Neural cell (in vitro differentiated cells): Measurements from ENCODE around the gene RNGTT. TPM values are rescaled to one million over a fixed set of nuclear protein-coding genes. Genes with fewer than 3 reads are reported as not detected.
"Not testable (repeated sequence)": the region's sequence is repeated elsewhere in the genome, so short reads cannot be mapped to it uniquely, and the experiment has no call there.

Source experiments
- H2AFZ ChIP-seq: fragments of 200-600, 300-800 bp; sonication (generic), shearing (Covaris generic); 2 replicates; pipeline ENCODE4 v1.6.0; 2014; ENCODE audit warnings: low read depth, mild to moderate bottlenecking, antibody characterized with exemption, low read length, moderate library complexity
- H3F3A ChIP-seq: fragments of 200-600 bp; shearing (Covaris generic); 2 replicates; pipeline ENCODE4 v1.6.1; 2016; ENCODE audit warnings: mild to moderate bottlenecking, moderate library complexity, mixed read lengths, antibody characterized with exemption, low read length; ENCODE audit not compliant: insufficient read depth, poor library complexity, severe bottlenecking
- H3K27ac ChIP-seq: fragments of 200-600, 300-800 bp; sonication (generic), shearing (Covaris generic); 2 replicates; pipeline ENCODE4 v1.5.1; 2014; ENCODE audit warnings: mild to moderate bottlenecking, low read length, moderate library complexity
- H3K27me3 ChIP-seq: fragments of 300-800, 200-600 bp; sonication (generic), shearing (Covaris generic); 2 replicates; pipeline ENCODE4 v1.6.0; 2014; ENCODE audit warnings: mild to moderate bottlenecking, low read depth, low read length, moderate library complexity; ENCODE audit not compliant: insufficient read depth
- H3K36me3 ChIP-seq: fragments of 300-800, 200-600 bp; sonication (generic), shearing (Covaris generic); 2 replicates; pipeline ENCODE4 v1.5.1; 2014; ENCODE audit warnings: mild to moderate bottlenecking, antibody characterized with exemption, low read length, moderate library complexity; ENCODE audit not compliant: insufficient read depth
- H3K4me2 ChIP-seq: fragments of 300-800, 200-600 bp; sonication (generic), shearing (Covaris generic); 2 replicates; pipeline ENCODE4 v1.6.0; 2014; ENCODE audit warnings: mild to moderate bottlenecking, low read length
- H3K4me3 ChIP-seq: fragments of 300-800, 200-600 bp; sonication (generic), shearing (Covaris generic); 2 replicates; pipeline ENCODE4 v1.5.1; 2014; ENCODE audit warnings: mild to moderate bottlenecking, low read length, moderate library complexity
- H3K79me2 ChIP-seq: fragments of 200-600 bp; shearing (Covaris generic); replicated peaks from 2 replicates; pipeline ENCODE4 v1.6.0; 2014; ENCODE audit warnings: mild to moderate bottlenecking, low read length, moderate library complexity; ENCODE audit not compliant: insufficient read depth
- H3K9ac ChIP-seq: fragments of 300-800, 200-600 bp; sonication (generic), shearing (Covaris generic); 2 replicates; pipeline ENCODE4 v1.6.1; 2016; ENCODE audit warnings: mild to moderate bottlenecking, low read length, mixed read lengths
- H3K9me2 ChIP-seq: fragments of 200-600 bp; shearing (Covaris generic); 2 replicates; pipeline ENCODE4 v1.6.1; 2016; ENCODE audit warnings: mild to moderate bottlenecking, low read length, mixed read lengths; ENCODE audit not compliant: insufficient read depth
- H3K9me3 ChIP-seq: fragments of 200-600, 300-800 bp; sonication (generic), shearing (Covaris generic); 2 replicates; pipeline ENCODE4 v1.6.1; 2016; ENCODE audit warnings: mild to moderate bottlenecking, mixed run types, low read length, moderate library complexity, mixed read lengths
- H4K20me1 ChIP-seq: fragments of 200-600 bp; shearing (Covaris generic); 2 replicates; pipeline ENCODE4 v1.6.1; 2016; ENCODE audit warnings: mild to moderate bottlenecking, mixed run types; ENCODE audit not compliant: insufficient read depth
- EP300 ChIP-seq: fragments of 450-650 bp; conservative IDR thresholded peaks from 2 replicates; pipeline ENCODE4 v1.6.1; 2014; ENCODE audit warnings: antibody characterized with exemption, mild to moderate bottlenecking, moderate library complexity; ENCODE audit not compliant: poor library complexity, severe bottlenecking
- EZH2 ChIP-seq: fragments of 200-600, 300-800 bp; shearing (Covaris generic), sonication (generic); IDR thresholded peaks from 2 replicates; pipeline ENCODE4 v1.6.1; 2014; ENCODE audit warnings: antibody characterized with exemption, low read length, borderline replicate concordance, mild to moderate bottlenecking; ENCODE audit not compliant: insufficient read depth, poor library complexity, severe bottlenecking
- MXI1 ChIP-seq: fragments of 450-650 bp; conservative IDR thresholded peaks from 2 replicates; pipeline ENCODE4 v1.6.1; 2014; ENCODE audit warnings: antibody characterized with exemption, mild to moderate bottlenecking; ENCODE audit not compliant: poor library complexity, severe bottlenecking
- POLR2AphosphoS5 ChIP-seq: IDR thresholded peaks from 2 replicates; pipeline ENCODE4 v1.6.1; 2012
- RAD21 ChIP-seq: fragments of 450-650 bp; conservative IDR thresholded peaks from 2 replicates; pipeline ENCODE4 v1.6.1; 2014; ENCODE audit warnings: antibody characterized with exemption, mild to moderate bottlenecking, moderate library complexity
- SMC3 ChIP-seq: fragments of 450-650 bp; conservative IDR thresholded peaks from 2 replicates; pipeline ENCODE4 v1.6.1; 2014; ENCODE audit warnings: antibody characterized with exemption, mild to moderate bottlenecking, moderate library complexity; ENCODE audit not compliant: poor library complexity
- TAF1 ChIP-seq: IDR thresholded peaks from 2 replicates; pipeline ENCODE4 v1.6.1; 2012; ENCODE audit warnings: low read depth
- polyA plus RNA-seq: library from polyadenylated mRNA; depleted of rRNA; stranded (reverse); fragments of >200 nt; gene quantifications from 2 replicates; pipeline ENCODE4 v1.2.3, GENCODE V29; 2014
- TF ChIP-seq, protein P1 (sequence below): fragments of 450-650 bp; IDR thresholded peaks from 2 replicates; pipeline ENCODE4 v1.5.1; 2014; ENCODE audit warnings: antibody characterized with exemption, mild to moderate bottlenecking, moderate library complexity; ENCODE audit not compliant: poor library complexity, severe bottlenecking
- TF ChIP-seq, protein P2 (sequence below): IDR thresholded peaks from 2 replicates; pipeline ENCODE4 v1.6.1; 2012; ENCODE audit warnings: borderline replicate concordance

The RNGTT gene
- polyA plus RNA-seq, 1 donor from 2014 or later, result 28.3 TPM

DNA sequence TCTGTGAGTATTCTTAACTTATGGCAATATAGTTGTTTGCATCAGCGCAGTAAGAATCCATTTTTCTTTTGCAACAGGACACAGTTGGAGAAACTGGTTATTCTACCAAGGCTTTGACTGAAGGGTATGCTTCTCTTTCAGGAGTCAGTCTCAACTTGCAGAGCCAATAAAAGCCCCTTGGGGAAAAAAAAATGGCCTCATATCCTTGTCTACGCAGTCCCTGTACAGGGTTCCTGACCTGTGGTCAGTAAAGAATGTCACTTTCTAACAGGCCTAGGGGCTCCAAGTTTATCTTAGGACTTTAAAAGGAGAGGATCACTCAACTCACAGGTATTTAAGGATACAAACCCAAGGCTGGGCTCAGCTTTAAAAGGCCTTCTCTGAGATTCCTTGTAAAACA, 6.9 kb upstream of the RNGTT start:
- no peaks in the 10 kb centered on the region for H3K9me3 ChIP-seq
- H3K79me2 ChIP-seq, result no peaks in the 10 kb centered on the region
- H3K4me2 ChIP-seq, result no peak overlapping the region
- no peak overlapping the region for H3K9ac ChIP-seq
- no peaks in the 10 kb centered on the region for H3K27me3 ChIP-seq
- H3K36me3 ChIP-seq, result no peaks in the 10 kb centered on the region
- H3K4me3 ChIP-seq, result no peak overlapping the region
- no peak overlapping the region for H2AFZ ChIP-seq
- H4K20me1 ChIP-seq, result no peaks in the 10 kb centered on the region
- no peak overlapping the region for H3K27ac ChIP-seq
- no peak for TF ChIP-seq EP300
- no peaks in the 10 kb centered on the region for H3K9me2 ChIP-seq
- no peaks in the 10 kb centered on the region for H3F3A ChIP-seq

DNA sequence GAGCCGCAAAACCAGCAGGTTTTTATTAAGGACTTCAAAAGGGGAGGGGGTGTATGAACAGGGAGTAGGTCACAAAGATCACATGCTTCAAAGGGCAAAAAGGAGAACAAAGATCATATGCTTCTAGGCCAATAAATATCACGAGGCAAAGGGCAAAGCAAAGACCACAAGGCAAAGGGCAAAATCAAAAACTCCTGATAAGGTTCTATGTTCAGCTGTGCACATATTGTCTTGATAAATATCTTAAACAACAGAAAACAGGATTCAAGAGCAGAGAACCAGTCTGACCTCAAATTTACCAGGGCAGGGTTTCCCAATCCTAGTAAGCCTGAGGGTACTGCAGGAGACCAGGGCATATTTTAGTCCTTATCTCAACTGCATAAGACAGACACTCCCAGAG, 5.8 kb upstream of the RNGTT start:
- H3K79me2 ChIP-seq, H3K9me2 ChIP-seq, H2AFZ ChIP-seq, H4K20me1 ChIP-seq, H3K9me3 ChIP-seq, H3K4me3 ChIP-seq, H3F3A ChIP-seq, H3K4me2 ChIP-seq, H3K36me3 ChIP-seq, H3K9ac ChIP-seq, H3K27me3 ChIP-seq, H3K27ac ChIP-seq: not testable (repeated sequence)

DNA sequence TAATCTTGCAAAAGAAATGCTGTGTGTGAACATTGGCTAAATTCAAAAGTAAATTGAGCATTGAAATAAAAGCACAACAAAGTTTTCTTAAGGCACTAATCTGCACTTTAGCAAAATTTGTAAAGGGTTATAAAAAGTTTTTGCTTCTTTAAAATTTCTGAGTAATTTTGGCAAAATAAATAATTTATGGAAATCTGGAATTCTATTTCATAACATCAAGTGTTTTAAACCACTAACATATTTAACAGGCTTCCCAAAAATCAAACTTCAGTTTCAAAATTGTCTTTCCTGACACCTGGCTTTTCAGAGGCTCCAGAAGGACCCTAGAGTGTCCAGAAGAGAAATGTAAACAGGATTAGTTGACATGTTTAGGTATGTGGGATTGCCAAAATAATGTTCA, 4.5 kb upstream of the RNGTT start:
- TF ChIP-seq EZH2 (no peak), RAD21 (no peak), EP300 (no peak), SMC3 (no peak), POLR2AphosphoS5 (no peak), TAF1 (no peak), MXI1 (no peak)
- TF ChIP-seq, protein P1, sequence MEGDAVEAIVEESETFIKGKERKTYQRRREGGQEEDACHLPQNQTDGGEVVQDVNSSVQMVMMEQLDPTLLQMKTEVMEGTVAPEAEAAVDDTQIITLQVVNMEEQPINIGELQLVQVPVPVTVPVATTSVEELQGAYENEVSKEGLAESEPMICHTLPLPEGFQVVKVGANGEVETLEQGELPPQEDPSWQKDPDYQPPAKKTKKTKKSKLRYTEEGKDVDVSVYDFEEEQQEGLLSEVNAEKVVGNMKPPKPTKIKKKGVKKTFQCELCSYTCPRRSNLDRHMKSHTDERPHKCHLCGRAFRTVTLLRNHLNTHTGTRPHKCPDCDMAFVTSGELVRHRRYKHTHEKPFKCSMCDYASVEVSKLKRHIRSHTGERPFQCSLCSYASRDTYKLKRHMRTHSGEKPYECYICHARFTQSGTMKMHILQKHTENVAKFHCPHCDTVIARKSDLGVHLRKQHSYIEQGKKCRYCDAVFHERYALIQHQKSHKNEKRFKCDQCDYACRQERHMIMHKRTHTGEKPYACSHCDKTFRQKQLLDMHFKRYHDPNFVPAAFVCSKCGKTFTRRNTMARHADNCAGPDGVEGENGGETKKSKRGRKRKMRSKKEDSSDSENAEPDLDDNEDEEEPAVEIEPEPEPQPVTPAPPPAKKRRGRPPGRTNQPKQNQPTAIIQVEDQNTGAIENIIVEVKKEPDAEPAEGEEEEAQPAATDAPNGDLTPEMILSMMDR, result no peak
- TF ChIP-seq, protein P2, sequence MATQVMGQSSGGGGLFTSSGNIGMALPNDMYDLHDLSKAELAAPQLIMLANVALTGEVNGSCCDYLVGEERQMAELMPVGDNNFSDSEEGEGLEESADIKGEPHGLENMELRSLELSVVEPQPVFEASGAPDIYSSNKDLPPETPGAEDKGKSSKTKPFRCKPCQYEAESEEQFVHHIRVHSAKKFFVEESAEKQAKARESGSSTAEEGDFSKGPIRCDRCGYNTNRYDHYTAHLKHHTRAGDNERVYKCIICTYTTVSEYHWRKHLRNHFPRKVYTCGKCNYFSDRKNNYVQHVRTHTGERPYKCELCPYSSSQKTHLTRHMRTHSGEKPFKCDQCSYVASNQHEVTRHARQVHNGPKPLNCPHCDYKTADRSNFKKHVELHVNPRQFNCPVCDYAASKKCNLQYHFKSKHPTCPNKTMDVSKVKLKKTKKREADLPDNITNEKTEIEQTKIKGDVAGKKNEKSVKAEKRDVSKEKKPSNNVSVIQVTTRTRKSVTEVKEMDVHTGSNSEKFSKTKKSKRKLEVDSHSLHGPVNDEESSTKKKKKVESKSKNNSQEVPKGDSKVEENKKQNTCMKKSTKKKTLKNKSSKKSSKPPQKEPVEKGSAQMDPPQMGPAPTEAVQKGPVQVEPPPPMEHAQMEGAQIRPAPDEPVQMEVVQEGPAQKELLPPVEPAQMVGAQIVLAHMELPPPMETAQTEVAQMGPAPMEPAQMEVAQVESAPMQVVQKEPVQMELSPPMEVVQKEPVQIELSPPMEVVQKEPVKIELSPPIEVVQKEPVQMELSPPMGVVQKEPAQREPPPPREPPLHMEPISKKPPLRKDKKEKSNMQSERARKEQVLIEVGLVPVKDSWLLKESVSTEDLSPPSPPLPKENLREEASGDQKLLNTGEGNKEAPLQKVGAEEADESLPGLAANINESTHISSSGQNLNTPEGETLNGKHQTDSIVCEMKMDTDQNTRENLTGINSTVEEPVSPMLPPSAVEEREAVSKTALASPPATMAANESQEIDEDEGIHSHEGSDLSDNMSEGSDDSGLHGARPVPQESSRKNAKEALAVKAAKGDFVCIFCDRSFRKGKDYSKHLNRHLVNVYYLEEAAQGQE, result no peak
- Histone ChIP-seq H3K27me3 (no peaks in the 10 kb centered on the region), H3F3A (no peaks in the 10 kb centered on the region), H3K9ac (no peak overlapping the region), H3K79me2 (peaks cover under 1% of the 10 kb centered on the region), H3K4me3 (no peak overlapping the region), H3K27ac (no peak overlapping the region), H3K4me2 (no peak overlapping the region), H3K9me3 (no peaks in the 10 kb centered on the region), H2AFZ (no peak overlapping the region), H3K36me3 (no peaks in the 10 kb centered on the region), H4K20me1 (no peaks in the 10 kb centered on the region), H3K9me2 (no peaks in the 10 kb centered on the region)
